Right lobe of liver (tissue), 6 donors: ENCODE measurements around the gene ATAD2B. TPM values are rescaled to one million over a fixed set of nuclear protein-coding genes. Genes with fewer than 3 reads are reported as not detected.

ENCODE experiments used
- ATAC-seq, 4 donors: fragments of 200-7000 bp; cut with Tn5 transposase; one replicate each; pipeline ENCODE4 v1.9.1; 2020; ENCODE audit warnings: mild to moderate bottlenecking in 4 of 4, moderate library complexity in 4 of 4
- DNase-seq, 3 donors: peaks; one replicate each; pipeline ENCODE4 v3.0.0-alpha.2; 2020
- H3K27ac ChIP-seq, 3 donors: fragments of 200-600 bp; one replicate each; pipeline ENCODE4 v1.8.0; 2022
- H3K27me3 ChIP-seq, 2 donors: fragments of 200-600 bp; one replicate each; pipeline ENCODE4 v1.8.0; 2022
- H3K36me3 ChIP-seq, 4 donors: fragments of 200-600 bp; sonication (generic) in 1 of 4; one replicate each; pipeline versions ENCODE4 v1.5.1 to v1.8.0; 2017 to 2022; ENCODE audit warnings: control low read depth in 1 of 4
- H3K4me1 ChIP-seq, 4 donors: fragments of 200-600 bp; sonication (generic) in 1 of 4; one replicate each; pipeline versions ENCODE4 v1.5.1 to v1.8.0; 2017 to 2022; ENCODE audit warnings: control low read depth in 1 of 4
- H3K4me3 ChIP-seq, 3 donors: fragments of 200-600 bp; one replicate each; pipeline ENCODE4 v1.8.0; 2022
- H3K9me3 ChIP-seq, 4 donors: fragments of 200-600 bp; sonication (generic) in 1 of 4; one replicate each; pipeline versions ENCODE4 v1.5.1 to v1.8.0; 2017 to 2022; ENCODE audit warnings: control low read depth in 1 of 4
- POLR2A ChIP-seq: fragments of 450-650 bp; IDR thresholded peaks from one replicate; pipeline ENCODE4 v1.6.1; 2017; ENCODE audit warnings: antibody characterized with exemption, mild to moderate bottlenecking
- WGBS: methylation state at CpG from one replicate; pipeline ENCODE4 v1.1.6; 2018; ENCODE audit warnings: low coverage, low lambda C conversion rate; ENCODE audit not compliant: insufficient coverage; ENCODE audit errors: missing lambda C conversion rate; 5-methylcytosine and 5-hydroxymethylcytosine counted together
- intact Hi-C, 2 donors: fragments of 100-400 bp; cut with DNase I; formaldehyde crosslinking; loops; one replicate each; pipeline versions ENCODE4 v1.11.2 to v1.14.1; 2022
- total RNA-seq, 6 experiments: library from RNA; depleted of rRNA in 2 of 6; stranded (reverse); fragments of >200 nt in 2 of 6; fragmentation: NEBNext Ultra II Directional in 3 of 6; extraction: Animal tissue kit (Norgen Biotek cat#: 25700) in 3 of 6; gene quantifications; one replicate each; pipeline versions ENCODE4 v1.1.0 to v1.2.4, GENCODE V29; 2016 to 2023
- TF ChIP-seq, protein P1 (sequence below), 4 donors: fragments of 200-600 bp in 3 of 4; fragments of 450-650 bp in 1 of 4; IDR thresholded peaks; one replicate each; pipeline versions ENCODE4 v1.5.1 to v1.8.0; 2016 to 2022; ENCODE audit warnings: antibody characterized with exemption in 4 of 4, mild to moderate bottlenecking in 2 of 4
- donor health status: DM: no; HTN: yes; CAD: no.
- donor health status: DM: no; HTN: no; CAD: no.
- donor health status: DM: no; HTN: no; CAD: no.
- donor health status: DM: no; HTN: yes; CAD: no.
- donor health status: DM: no; HTN: yes; CAD: no.

The ATAD2B gene
- total RNA-seq, 6 experiments from 2014 or later: 7.5 to 12.1 (median 8.8) TPM

DNA sequence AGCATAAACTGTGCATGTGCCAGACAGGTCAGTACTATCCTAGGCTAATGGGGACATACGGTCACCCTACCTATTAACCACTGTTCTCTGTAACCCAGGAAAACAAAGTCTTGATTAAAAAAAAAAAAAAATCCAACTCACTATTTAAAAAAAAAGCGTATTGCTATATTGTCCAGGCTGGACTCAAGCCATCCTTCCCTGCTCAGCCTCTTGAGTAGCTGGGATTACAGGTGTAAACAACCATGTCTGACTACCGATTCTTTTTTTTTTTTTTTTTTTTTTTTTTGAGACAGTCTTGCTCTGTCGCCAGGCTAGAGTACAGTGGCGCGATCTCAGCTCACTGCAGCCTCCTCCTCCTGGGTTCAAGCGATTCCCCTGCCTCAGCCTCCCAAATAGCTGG lies 11.6 kb downstream of the ATAD2B start:
- whole genome bisulfite sequencing: 94% methylated on average over 6 of the region's 7 CpGs
- H3K27ac ChIP-seq: no peak overlapping the region
- no peaks in the 10 kb centered on the region for H3K9me3 ChIP-seq
- H3K4me1 ChIP-seq: no peaks in the 10 kb centered on the region
- intact Hi-C loops: no loop called here
- ATAC-seq (no peak), DNase-seq (no peak)
- H3K27me3 ChIP-seq: no peaks in the 10 kb centered on the region
- H3K36me3 ChIP-seq: no peaks in the 10 kb centered on the region
- no peak for TF ChIP-seq POLR2A
- TF ChIP-seq, protein P1, sequence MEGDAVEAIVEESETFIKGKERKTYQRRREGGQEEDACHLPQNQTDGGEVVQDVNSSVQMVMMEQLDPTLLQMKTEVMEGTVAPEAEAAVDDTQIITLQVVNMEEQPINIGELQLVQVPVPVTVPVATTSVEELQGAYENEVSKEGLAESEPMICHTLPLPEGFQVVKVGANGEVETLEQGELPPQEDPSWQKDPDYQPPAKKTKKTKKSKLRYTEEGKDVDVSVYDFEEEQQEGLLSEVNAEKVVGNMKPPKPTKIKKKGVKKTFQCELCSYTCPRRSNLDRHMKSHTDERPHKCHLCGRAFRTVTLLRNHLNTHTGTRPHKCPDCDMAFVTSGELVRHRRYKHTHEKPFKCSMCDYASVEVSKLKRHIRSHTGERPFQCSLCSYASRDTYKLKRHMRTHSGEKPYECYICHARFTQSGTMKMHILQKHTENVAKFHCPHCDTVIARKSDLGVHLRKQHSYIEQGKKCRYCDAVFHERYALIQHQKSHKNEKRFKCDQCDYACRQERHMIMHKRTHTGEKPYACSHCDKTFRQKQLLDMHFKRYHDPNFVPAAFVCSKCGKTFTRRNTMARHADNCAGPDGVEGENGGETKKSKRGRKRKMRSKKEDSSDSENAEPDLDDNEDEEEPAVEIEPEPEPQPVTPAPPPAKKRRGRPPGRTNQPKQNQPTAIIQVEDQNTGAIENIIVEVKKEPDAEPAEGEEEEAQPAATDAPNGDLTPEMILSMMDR (IDR thresholded peaks at IDR 0.05): no peak
- no peak overlapping the region for H3K4me3 ChIP-seq

- no peaks in the 10 kb centered on the region for H3K4me1 ChIP-seq
- WGBS: 93% methylated on average over 3 of the region's 3 CpGs
- intact Hi-C loops: no loop called here
- no peaks in the 10 kb centered on the region for H3K9me3 ChIP-seq
- H3K27me3 ChIP-seq: no peaks in the 10 kb centered on the region
- no peak overlapping the region for H3K4me3 ChIP-seq
- ATAC-seq (no peak), DNase-seq (no peak)
- TF ChIP-seq POLR2A: no peak
- TF ChIP-seq, protein P1 (IDR thresholded peaks at IDR 0.05): no peak
- H3K27ac ChIP-seq: no peak overlapping the region
- H3K36me3 ChIP-seq: no peaks in the 10 kb centered on the region
Observed at GRCh38 chr2:23912054-23912453, 14.9 kb downstream of the ATAD2B start.

- Histone ChIP-seq H3K36me3 (no peaks in the 10 kb centered on the region), H3K4me1 (peaks cover 0 to 19% (median 3%) of the 10 kb centered on the region in 4 donors), H3K9me3 (no peaks in the 10 kb centered on the region), H3K27ac (no peak overlapping the region), H3K4me3 (no peak overlapping the region), H3K27me3 (no peaks in the 10 kb centered on the region)
- DNase-seq: no peak
- TF ChIP-seq, protein P1 (IDR thresholded peaks at IDR 0.05): no peak
- no peak for TF ChIP-seq POLR2A
- 51% methylated on average over 2 of the region's 2 CpGs for WGBS
- ATAC-seq: no peak
- intact Hi-C loops: no loop called here
Observed at GRCh38 chr2:23905155-23905554, 21.8 kb downstream of the ATAD2B start.

- no peak for TF ChIP-seq POLR2A
- TF ChIP-seq, protein P1 (IDR thresholded peaks at IDR 0.05): no peak
- no peaks in the 10 kb centered on the region for H3K9me3 ChIP-seq
- no peak for DNase-seq
- H3K27ac ChIP-seq: no peak overlapping the region
- no peak for ATAC-seq
- H3K36me3 ChIP-seq: no peaks in the 10 kb centered on the region
- H3K27me3 ChIP-seq: no peaks in the 10 kb centered on the region
- WGBS: 92% methylated on average over 2 of the region's 2 CpGs
- intact Hi-C loops: no loop called here
- H3K4me1 ChIP-seq: peaks cover 0 to 19% (median 3%) of the 10 kb centered on the region in 4 donors
- H3K4me3 ChIP-seq: no peak overlapping the region
Observed at GRCh38 chr2:23904692-23905091, 22.2 kb downstream of the ATAD2B start.

DNA sequence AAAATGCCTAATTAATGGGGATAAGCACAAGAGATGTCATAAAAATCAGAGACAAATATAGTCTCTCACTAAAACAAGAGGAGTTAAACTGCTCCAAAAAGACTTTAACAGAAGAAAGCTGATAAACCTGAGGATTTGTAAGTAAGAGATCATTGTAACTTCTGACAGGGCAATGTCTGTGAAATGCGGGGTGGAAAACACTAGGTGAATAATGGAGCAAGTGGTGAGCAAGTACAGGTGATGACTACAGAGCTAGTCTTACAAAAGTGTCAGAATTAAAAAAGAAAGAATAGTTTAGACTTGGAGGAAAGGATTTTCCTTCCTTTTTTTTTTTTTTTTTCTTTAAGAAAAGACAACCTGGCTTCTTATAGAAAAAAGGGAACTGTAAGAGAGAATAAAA lies 22.7 kb downstream of the ATAD2B start:
- no peaks in the 10 kb centered on the region for H3K36me3 ChIP-seq
- TF ChIP-seq, protein P1 (IDR thresholded peaks at IDR 0.05): no peak
- TF ChIP-seq POLR2A: no peak
- ATAC-seq: no peak
- 91% methylated on average over 1 of the region's 1 CpG for WGBS
- no peaks in the 10 kb centered on the region for H3K9me3 ChIP-seq
- peaks cover 0 to 19% (median 3%) of the 10 kb centered on the region in 4 donors for H3K4me1 ChIP-seq
- no peak overlapping the region for H3K27ac ChIP-seq
- H3K27me3 ChIP-seq: no peaks in the 10 kb centered on the region
- no peak for DNase-seq
- no peak overlapping the region for H3K4me3 ChIP-seq
- intact Hi-C loops: no loop called here
